ENCODE data around the gene RERG. TPM values are rescaled to one million over a fixed set of nuclear protein-coding genes. Genes with fewer than 3 reads are reported as not detected.

Gene RERG
- total RNA-seq, 2 experiments from 2014 or later, result not detected

GRCh38 chr12:15216036-15216889 lies 5.0 kb downstream of the RERG start:
- no peaks in the 10 kb centered on the region for H3K79me2 ChIP-seq (ENCODE audit: insufficient read depth, low read depth, low read length)
- H3K36me3 ChIP-seq (ENCODE audit: insufficient read depth, low read length), result no peaks in the 10 kb centered on the region
- no peak overlapping the region for H3K27ac ChIP-seq (ENCODE audit: low read depth, low read length, poor library complexity, severe bottlenecking)
- no TSS peak for BruUV-seq (replicated peaks)
- TF ChIP-seq CTCF (conservative IDR thresholded peaks at IDR 0.05; ENCODE audit: low read length) (no peak), EZH2phosphoT487 (IDR thresholded peaks at IDR 0.05; ENCODE audit: borderline replicate concordance, low read depth, low read length) (no peak)
- no peak overlapping the region for H2AFZ ChIP-seq (ENCODE audit: low read length)
- no peaks in the 10 kb centered on the region for H3K4me1 ChIP-seq (ENCODE audit: insufficient read depth, low read length, poor library complexity, severe bottlenecking)
- CTCF ChIA-PET (ENCODE audit: unreplicated experiment), result no interaction called here
- intact Hi-C loops (cut with micrococcal nuclease; ENCODE audit: unreplicated experiment), result no loop called here
- no peaks in the 10 kb centered on the region for H3K9me2 ChIP-seq (ENCODE audit: insufficient read depth, low read length)
- POLR2A ChIA-PET, result interaction anchor here (0.7 kb wide), 1 partner anchor 60 kb away, joined by 3 read pairs; no protein-coding TSS in a partner anchor
- H3K4me2 ChIP-seq (ENCODE audit: low read length), result no peak overlapping the region
- no peaks in the 10 kb centered on the region for H4K20me1 ChIP-seq (ENCODE audit: insufficient read depth, low read length)
- no peaks in the 10 kb centered on the region for H3K9me3 ChIP-seq (ENCODE audit: low read length)
- no peak for DNase-seq (ENCODE audit: low spot score)
- H3K4me3 ChIP-seq (ENCODE audit: low read depth, low read length, poor library complexity, severe bottlenecking), result no peak overlapping the region

- Histone ChIP-seq H3K27ac (ENCODE audit: low read depth, low read length, poor library complexity, severe bottlenecking) (no peak overlapping the region), H2AFZ (ENCODE audit: low read length) (no peak overlapping the region), H3K4me1 (ENCODE audit: insufficient read depth, low read length, poor library complexity, severe bottlenecking) (no peaks in the 10 kb centered on the region), H3K9me3 (ENCODE audit: low read length) (no peaks in the 10 kb centered on the region), H3K36me3 (ENCODE audit: insufficient read depth, low read length) (no peaks in the 10 kb centered on the region), H4K20me1 (ENCODE audit: insufficient read depth, low read length) (no peaks in the 10 kb centered on the region), H3K4me2 (ENCODE audit: low read length) (no peak overlapping the region), H3K9me2 (ENCODE audit: insufficient read depth, low read length) (no peaks in the 10 kb centered on the region), H3K79me2 (ENCODE audit: insufficient read depth, low read depth, low read length) (no peaks in the 10 kb centered on the region), H3K4me3 (ENCODE audit: low read depth, low read length, poor library complexity, severe bottlenecking) (no peak overlapping the region)
- ChIA-PET CTCF (ENCODE audit: unreplicated experiment) (no interaction called here), POLR2A (no interaction called here)
- intact Hi-C loops (cut with micrococcal nuclease; ENCODE audit: unreplicated experiment), result no loop called here
- TF ChIP-seq CTCF (conservative IDR thresholded peaks at IDR 0.05; ENCODE audit: low read length) (no peak), EZH2phosphoT487 (IDR thresholded peaks at IDR 0.05; ENCODE audit: borderline replicate concordance, low read depth, low read length) (no peak)
- DNase-seq (ENCODE audit: low spot score), result no peak
- BruUV-seq (replicated peaks), result no TSS peak
These were observed 6.2 kb downstream of the RERG start for GRCh38 chr12:15214851-15215601.

All from OCI-LY7 (cell line).